Astrocyte of the spinal cord (primary cell): Measurements from ENCODE around the gene SLC5A4.
"Not testable (repeated sequence)": the region's sequence is repeated elsewhere in the genome, so short reads cannot be mapped to it uniquely, and the experiment has no call there.

Experiments used
- DNase-seq: peaks from one replicate; pipeline ENCODE4 v3.0.0; 2011; ENCODE audit warnings: low read depth, low spot score
- H3K4me3 ChIP-seq: 2 replicates; pipeline ENCODE4 v1.5.1; 2011; ENCODE audit warnings: low read depth, mild to moderate bottlenecking, low read length, moderate library complexity
- CTCF ChIP-seq: IDR thresholded peaks from 2 replicates; pipeline ENCODE4 v1.5.1; 2012; ENCODE audit warnings: low read depth, mild to moderate bottlenecking, low read length, inconsistent platforms
- in situ Hi-C: cut with HindIII; loops from 2 replicates; pipeline ENCODE4 v1.10.0; 2017; ENCODE audit warnings: low sequenced_read_pairs

SLC5A4 gene

GRCh38 chr22:32255217-32255616, at the start of gene SLC5A4:
SLC5A4 (minus strand) TSS chr22:32255347; CDS start chr22:32255329, 18 bp downstream.
- no peak for DNase-seq
- no peak for TF ChIP-seq CTCF

GRCh38 chr22:32293921-32294320, 38.8 kb upstream of the SLC5A4 start:
- H3K4me3 ChIP-seq, DNase-seq, in situ Hi-C loops: not testable (repeated sequence)

More at GRCh38 chr22:32255217-32255616, at the start of gene SLC5A4:
- in situ Hi-C loops = no loop called here
- no peak within 1 kb of the TSS for H3K4me3 ChIP-seq

- TF ChIP-seq CTCF = no peak
- in situ Hi-C loops = no loop called here
Measured at GRCh38 chr22:32286290-32286840, 31.2 kb upstream of the SLC5A4 start.

GRCh38 chr22:32281072-32281471, 25.9 kb upstream of the SLC5A4 start:
- no peak for TF ChIP-seq CTCF
- H3K4me3 ChIP-seq = no peak overlapping the region
- DNase-seq = peak; percentile 65
- in situ Hi-C loops = no loop called here

More at GRCh38 chr22:32286290-32286840, 31.2 kb upstream of the SLC5A4 start:
- no peak for DNase-seq
- no peak overlapping the region for H3K4me3 ChIP-seq

GRCh38 chr22:32275353-32275752, 20.2 kb upstream of the SLC5A4 start:
- H3K4me3 ChIP-seq, DNase-seq, in situ Hi-C loops: not testable (repeated sequence)

GRCh38 chr22:32271389-32271788, 16.2 kb upstream of the SLC5A4 start:
- in situ Hi-C loops = no loop called here
- DNase-seq = no peak
- no peak for TF ChIP-seq CTCF
- no peak overlapping the region for H3K4me3 ChIP-seq

- in situ Hi-C loops = no loop called here
- DNase-seq = no peak
- no peak overlapping the region for H3K4me3 ChIP-seq
- no peak for TF ChIP-seq CTCF
Measured at GRCh38 chr22:32270641-32271369, 15.7 kb upstream of the SLC5A4 start.
